GM12878 (cell line): ENCODE data around the gene PLXDC1. TPM values are rescaled to one million over a fixed set of nuclear protein-coding genes. Genes with fewer than 3 reads are reported as not detected.

ENCODE experiments used
- ATF7 ChIP-seq: fragments of 450-650 bp; IDR thresholded peaks from 2 replicates; pipeline ENCODE4 v1.6.1; 2016; ENCODE audit warnings: low read depth, mild to moderate bottlenecking
- CBFB ChIP-seq: IDR thresholded peaks from 2 replicates; pipeline ENCODE4 v1.6.1; 2016; ENCODE audit warnings: antibody characterized with exemption, low read depth
- CBX3 ChIP-seq: fragments of 200-600 bp; sonication (generic); IDR thresholded peaks from 2 replicates; pipeline ENCODE4 v1.6.1; 2016; ENCODE audit warnings: low read depth, borderline replicate concordance
- FOXK2 ChIP-seq: fragments of 450-650 bp; IDR thresholded peaks from 2 replicates; pipeline ENCODE4 v1.6.1; 2017; ENCODE audit warnings: mild to moderate bottlenecking, moderate library complexity
- FOXM1 ChIP-seq: IDR thresholded peaks from 2 replicates; pipeline ENCODE4 v1.6.1; 2012; ENCODE audit warnings: low read depth, mild to moderate bottlenecking, inconsistent platforms, low read length, moderate library complexity
- GABPA ChIP-seq: IDR thresholded peaks from 2 replicates; pipeline ENCODE4 v1.6.1; 2014; ENCODE audit warnings: antibody characterized with exemption, low read depth, mild to moderate bottlenecking, inconsistent platforms
- GATAD2B ChIP-seq: fragments of 450-650 bp; conservative IDR thresholded peaks from 2 replicates; pipeline ENCODE4 v1.6.1; 2017; ENCODE audit warnings: low read depth, mild to moderate bottlenecking, moderate library complexity
- HCFC1 ChIP-seq: fragments of 150-350 bp; IDR thresholded peaks from 2 replicates; pipeline ENCODE4 v1.6.1; 2014; ENCODE audit warnings: low read length
- JUNB ChIP-seq: IDR thresholded peaks from 2 replicates; pipeline ENCODE4 v1.6.1; 2016; ENCODE audit warnings: antibody characterized with exemption, mild to moderate bottlenecking
- JUND ChIP-seq: IDR thresholded peaks from 2 replicates; pipeline ENCODE4 v1.6.1; 2012; ENCODE audit warnings: low read depth, mild to moderate bottlenecking, low read length, improper control_type of control experiment, moderate library complexity
- KLF5 ChIP-seq: fragments of 450-650 bp; IDR thresholded peaks from 2 replicates; pipeline ENCODE4 v1.6.1; 2014; ENCODE audit warnings: mild to moderate bottlenecking; ENCODE audit not compliant: partially characterized antibody
- NR2C1 ChIP-seq: fragments of 450-650 bp; IDR thresholded peaks from 2 replicates; pipeline ENCODE4 v1.6.1; 2017; ENCODE audit warnings: antibody characterized with exemption, mild to moderate bottlenecking, moderate library complexity
- POLR2A ChIP-seq: IDR thresholded peaks from 2 replicates; pipeline ENCODE4 v1.6.1; 2011; ENCODE audit warnings: low read depth, mild to moderate bottlenecking, low read length
- POLR2AphosphoS2 ChIP-seq: IDR thresholded peaks from 2 replicates; pipeline ENCODE4 v1.6.1; 2011; ENCODE audit warnings: low read depth, mild to moderate bottlenecking, low read length, improper control_type of control experiment, moderate library complexity
- POU2F2 ChIP-seq: IDR thresholded peaks from 3 replicates; pipeline ENCODE4 v1.6.1; 2011; ENCODE audit warnings: low read depth, mild to moderate bottlenecking, low read length, borderline replicate concordance
- STAT1 ChIP-seq: fragments of 450-650 bp; conservative IDR thresholded peaks from 2 replicates; pipeline ENCODE4 v1.6.1; 2014; ENCODE audit warnings: antibody characterized with exemption, mild to moderate bottlenecking
- STAT3 ChIP-seq: IDR thresholded peaks from 2 replicates; pipeline ENCODE4 v1.6.1; 2011; ENCODE audit warnings: low read depth, low read length, improper control_type of control experiment
- TAF1 ChIP-seq: IDR thresholded peaks from 2 replicates; pipeline ENCODE4 v1.6.1; 2011; ENCODE audit warnings: mild to moderate bottlenecking, low read depth, low read length, borderline replicate concordance
- ZNF207 ChIP-seq: fragments of 450-650 bp; IDR thresholded peaks from 2 replicates; pipeline ENCODE4 v1.6.1; 2014; ENCODE audit warnings: antibody characterized with exemption, mild to moderate bottlenecking, borderline replicate concordance
- ZNF384 ChIP-seq: IDR thresholded peaks from 2 replicates; pipeline ENCODE4 v1.6.1; 2012; ENCODE audit warnings: low read depth, mild to moderate bottlenecking, low read length, improper control_type of control experiment, borderline replicate concordance
- ZSCAN29 ChIP-seq: fragments of 450-650 bp; IDR thresholded peaks from 2 replicates; pipeline ENCODE4 v1.6.1; 2017; ENCODE audit warnings: mild to moderate bottlenecking, moderate library complexity
- polyA plus RNA-seq, 11 experiments: library from polyadenylated mRNA; depleted of rRNA in 4 of 11; unstranded in 6 of 11; stranded (reverse) in 5 of 11; fragments of >200 nt; fragmentation: Nextera tagmentation in 4 of 11; fragmentation: Illumina TruSeq in 1 of 11; extraction: Ambion mirVana in 4 of 11; extraction: Trizol in 1 of 11; gene quantifications; 1 replicate in 1 of 11; 2 replicates in 10 of 11; pipeline versions ENCODE4 v1.2.1 to v1.2.3, GENCODE V29; 2011 to 2016; ENCODE audit warnings: inconsistent platforms in 2 of 11, missing spikeins in 2 of 11, low read depth in 1 of 11
- total RNA-seq, 4 experiments: library from RNA; depleted of rRNA in 3 of 4; stranded (reverse); fragments of >200 nt in 3 of 4; fragmentation: Illumina TruSeq in 1 of 4; extraction: Trizol in 1 of 4; gene quantifications; 2 replicates each; pipeline versions ENCODE4 v1.2.1 to v1.2.3, GENCODE V29; 2013 to 2021
- TF ChIP-seq, protein P1 (sequence below): fragments of 450-650 bp; IDR thresholded peaks from 2 replicates; pipeline ENCODE4 v1.6.1; 2016; ENCODE audit warnings: mild to moderate bottlenecking, moderate library complexity, borderline replicate concordance
- TF ChIP-seq, protein P2 (sequence below): fragments of 450-650 bp; IDR thresholded peaks from 2 replicates; pipeline ENCODE4 v1.6.1; 2018; ENCODE audit warnings: mild to moderate bottlenecking, low read depth, moderate library complexity; ENCODE audit not compliant: partially characterized antibody
- TF ChIP-seq, protein P3 (sequence below): fragments of 150-350 bp; IDR thresholded peaks from 2 replicates; pipeline ENCODE4 v1.6.1; 2014; ENCODE audit warnings: mild to moderate bottlenecking, low read depth, low read length

PLXDC1 gene
- total and polyA plus RNA-seq, 10 of the 15 experiments (the other 5 are each of a cell fraction or from before 2014, with no cell fraction given), result 0.03 to 0.30 (median 0.22) TPM; not detected in 7

- TF ChIP-seq POLR2AphosphoS2 (peak; percentile 87), TAF1 (peak; percentile 98), CBX3 (no peak), JUND (peak; percentile 99), KLF5 (peak; percentile 99), JUNB (peak; percentile 22; the same call in 1 of the 2 replicates), POLR2A (peak; percentile 98), STAT3 (no peak), CBFB (peak; percentile 96), GABPA (peak; percentile 62), ATF7 (peak; percentile 100), ZNF384 (no peak), HCFC1 (peak; percentile 49), STAT1 (peak; percentile 59; the same call in 1 of the 2 replicates), GATAD2B (peak; percentile 38; the same call in 1 of the 2 replicates), FOXK2 (peak; percentile 98), FOXM1 (peak; percentile 59), ZSCAN29 (no peak), NR2C1 (no peak), POU2F2 (peak; percentile 93; the same call in 2 of the 3 replicates), ZNF207 (peak; percentile 87)
- TF ChIP-seq, protein P1, sequence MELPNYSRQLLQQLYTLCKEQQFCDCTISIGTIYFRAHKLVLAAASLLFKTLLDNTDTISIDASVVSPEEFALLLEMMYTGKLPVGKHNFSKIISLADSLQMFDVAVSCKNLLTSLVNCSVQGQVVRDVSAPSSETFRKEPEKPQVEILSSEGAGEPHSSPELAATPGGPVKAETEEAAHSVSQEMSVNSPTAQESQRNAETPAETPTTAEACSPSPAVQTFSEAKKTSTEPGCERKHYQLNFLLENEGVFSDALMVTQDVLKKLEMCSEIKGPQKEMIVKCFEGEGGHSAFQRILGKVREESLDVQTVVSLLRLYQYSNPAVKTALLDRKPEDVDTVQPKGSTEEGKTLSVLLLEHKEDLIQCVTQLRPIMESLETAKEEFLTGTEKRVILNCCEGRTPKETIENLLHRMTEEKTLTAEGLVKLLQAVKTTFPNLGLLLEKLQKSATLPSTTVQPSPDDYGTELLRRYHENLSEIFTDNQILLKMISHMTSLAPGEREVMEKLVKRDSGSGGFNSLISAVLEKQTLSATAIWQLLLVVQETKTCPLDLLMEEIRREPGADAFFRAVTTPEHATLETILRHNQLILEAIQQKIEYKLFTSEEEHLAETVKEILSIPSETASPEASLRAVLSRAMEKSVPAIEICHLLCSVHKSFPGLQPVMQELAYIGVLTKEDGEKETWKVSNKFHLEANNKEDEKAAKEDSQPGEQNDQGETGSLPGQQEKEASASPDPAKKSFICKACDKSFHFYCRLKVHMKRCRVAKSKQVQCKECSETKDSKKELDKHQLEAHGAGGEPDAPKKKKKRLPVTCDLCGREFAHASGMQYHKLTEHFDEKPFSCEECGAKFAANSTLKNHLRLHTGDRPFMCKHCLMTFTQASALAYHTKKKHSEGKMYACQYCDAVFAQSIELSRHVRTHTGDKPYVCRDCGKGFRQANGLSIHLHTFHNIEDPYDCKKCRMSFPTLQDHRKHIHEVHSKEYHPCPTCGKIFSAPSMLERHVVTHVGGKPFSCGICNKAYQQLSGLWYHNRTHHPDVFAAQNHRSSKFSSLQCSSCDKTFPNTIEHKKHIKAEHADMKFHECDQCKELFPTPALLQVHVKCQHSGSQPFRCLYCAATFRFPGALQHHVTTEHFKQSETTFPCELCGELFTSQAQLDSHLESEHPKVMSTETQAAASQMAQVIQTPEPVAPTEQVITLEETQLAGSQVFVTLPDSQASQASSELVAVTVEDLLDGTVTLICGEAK, result peak; percentile 86; the same call in 1 of the 2 replicates
- TF ChIP-seq, protein P2, sequence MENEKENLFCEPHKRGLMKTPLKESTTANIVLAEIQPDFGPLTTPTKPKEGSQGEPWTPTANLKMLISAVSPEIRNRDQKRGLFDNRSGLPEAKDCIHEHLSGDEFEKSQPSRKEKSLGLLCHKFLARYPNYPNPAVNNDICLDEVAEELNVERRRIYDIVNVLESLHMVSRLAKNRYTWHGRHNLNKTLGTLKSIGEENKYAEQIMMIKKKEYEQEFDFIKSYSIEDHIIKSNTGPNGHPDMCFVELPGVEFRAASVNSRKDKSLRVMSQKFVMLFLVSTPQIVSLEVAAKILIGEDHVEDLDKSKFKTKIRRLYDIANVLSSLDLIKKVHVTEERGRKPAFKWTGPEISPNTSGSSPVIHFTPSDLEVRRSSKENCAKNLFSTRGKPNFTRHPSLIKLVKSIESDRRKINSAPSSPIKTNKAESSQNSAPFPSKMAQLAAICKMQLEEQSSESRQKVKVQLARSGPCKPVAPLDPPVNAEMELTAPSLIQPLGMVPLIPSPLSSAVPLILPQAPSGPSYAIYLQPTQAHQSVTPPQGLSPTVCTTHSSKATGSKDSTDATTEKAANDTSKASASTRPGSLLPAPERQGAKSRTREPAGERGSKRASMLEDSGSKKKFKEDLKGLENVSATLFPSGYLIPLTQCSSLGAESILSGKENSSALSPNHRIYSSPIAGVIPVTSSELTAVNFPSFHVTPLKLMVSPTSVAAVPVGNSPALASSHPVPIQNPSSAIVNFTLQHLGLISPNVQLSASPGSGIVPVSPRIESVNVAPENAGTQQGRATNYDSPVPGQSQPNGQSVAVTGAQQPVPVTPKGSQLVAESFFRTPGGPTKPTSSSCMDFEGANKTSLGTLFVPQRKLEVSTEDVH, result peak; percentile 30
- TF ChIP-seq, protein P3, sequence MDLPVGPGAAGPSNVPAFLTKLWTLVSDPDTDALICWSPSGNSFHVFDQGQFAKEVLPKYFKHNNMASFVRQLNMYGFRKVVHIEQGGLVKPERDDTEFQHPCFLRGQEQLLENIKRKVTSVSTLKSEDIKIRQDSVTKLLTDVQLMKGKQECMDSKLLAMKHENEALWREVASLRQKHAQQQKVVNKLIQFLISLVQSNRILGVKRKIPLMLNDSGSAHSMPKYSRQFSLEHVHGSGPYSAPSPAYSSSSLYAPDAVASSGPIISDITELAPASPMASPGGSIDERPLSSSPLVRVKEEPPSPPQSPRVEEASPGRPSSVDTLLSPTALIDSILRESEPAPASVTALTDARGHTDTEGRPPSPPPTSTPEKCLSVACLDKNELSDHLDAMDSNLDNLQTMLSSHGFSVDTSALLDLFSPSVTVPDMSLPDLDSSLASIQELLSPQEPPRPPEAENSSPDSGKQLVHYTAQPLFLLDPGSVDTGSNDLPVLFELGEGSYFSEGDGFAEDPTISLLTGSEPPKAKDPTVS, result 0 out of 2 replicates have a peak, but pooled peaks have one; percentile 53
These were observed 48.8 kb upstream of the PLXDC1 start, which contains the start of gene RPL19 (continued) for GRCh38 chr17:39200070-39200879.
